ENCODE results near the gene ATG101. TPM values are rescaled to one million over a fixed set of nuclear protein-coding genes. Genes with fewer than 3 reads are reported as not detected.

Gene ATG101
- total and polyA plus RNA-seq, 2 of the 13 experiments (the other 11 are each of a cell fraction or from before 2014, with no cell fraction given) = 58.2 to 67.7 TPM

DNA sequence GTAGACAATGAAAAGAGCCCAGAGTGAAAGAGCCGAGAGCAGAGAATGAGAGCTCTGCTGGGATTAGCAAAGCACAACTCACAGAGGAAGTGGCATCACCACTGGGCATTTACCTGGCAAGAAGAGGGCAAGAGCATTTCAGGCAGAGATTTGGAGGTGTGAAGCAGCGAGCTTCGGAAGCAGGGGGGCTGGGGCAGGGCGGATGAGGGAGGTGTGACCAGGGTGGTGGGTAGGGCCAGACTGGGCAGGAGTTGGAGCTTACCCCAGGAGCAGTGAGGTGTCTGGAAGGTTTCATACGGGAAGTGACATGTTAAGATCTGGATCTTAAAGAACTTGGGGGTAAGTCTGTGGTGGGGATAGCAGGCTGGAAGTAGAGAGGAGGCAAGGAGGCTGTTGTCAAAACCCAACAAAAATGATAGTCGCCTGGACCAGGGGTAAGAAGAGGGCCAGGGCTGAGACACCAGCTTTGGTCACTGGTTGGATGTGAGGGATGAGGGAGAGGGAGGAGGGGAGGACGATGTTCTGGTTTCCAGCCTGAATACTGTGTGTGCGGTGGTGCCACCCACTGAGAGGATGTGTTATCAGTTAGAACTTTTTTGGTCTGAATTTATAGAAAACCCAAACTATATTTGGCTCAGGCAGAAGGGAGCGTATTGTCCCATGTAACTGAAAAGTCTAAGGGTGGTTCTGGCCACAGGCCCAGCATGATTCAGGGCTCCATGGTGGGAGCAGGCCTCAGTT, 14.9 kb downstream of the ATG101 start:
- BruUV-seq (replicated peaks) = no TSS peak
- intact Hi-C loops (cut with micrococcal nuclease; ENCODE audit: unreplicated experiment) = loop anchor here (5.0 kb wide), 1 partner anchor 33 kb away; no protein-coding TSS in a partner anchor
- no peak for FAIRE-seq
- Histone ChIP-seq H3K9me3 (ENCODE audit: low read length) (no peaks in the 10 kb centered on the region), H3K4me2 (ENCODE audit: low read depth, low read length) (no peak overlapping the region), H3K9ac (ENCODE audit: insufficient read depth, low read depth, low read length) (no peak overlapping the region), H4K20me1 (ENCODE audit: insufficient read depth, low read length) (no peaks in the 10 kb centered on the region), H3K27me3 (ENCODE audit: control insufficient read depth in 1 of 2, insufficient read depth in 2 of 2, low read length in 2 of 2) (peaks cover 12 to 52% of the 10 kb centered on the region in 2 experiments), H3K4me3 (replicated peaks in 1 of 3; ENCODE audit: insufficient read depth in 1 of 3, low read depth in 2 of 3, low read length in 3 of 3) (no peak overlapping the region), H3K79me2 (ENCODE audit: insufficient read depth, low read length) (no peaks in the 10 kb centered on the region), H3K27ac (ENCODE audit: extremely low read length, insufficient read depth, low read length) (no peak overlapping the region), H2AFZ (ENCODE audit: low read length) (no peak overlapping the region), H3K36me3 (replicated peaks in 1 of 2; ENCODE audit: control insufficient read depth in 1 of 2, insufficient read depth in 2 of 2, low read length in 2 of 2) (no peaks in the 10 kb centered on the region), H3K4me1 (ENCODE audit: insufficient read depth, low read length) (peaks cover 49% of the 10 kb centered on the region)
- in situ Hi-C loops (cut with HindIII; ENCODE audit: extremely low pct_ligation_motif_present, low pct_unique_long_range_greater_than_20kb) = loop anchor here (5.0 kb wide), 1 partner anchor 57 kb away; no protein-coding TSS in a partner anchor
- ChIA-PET CTCF (ENCODE audit: low intra/inter-chr PET ratio, low total read pairs) (interaction anchor here (1.0 to 3.1 kb wide), 2 partner anchors 59 kb away, joined by 3 to 79 read pairs; no protein-coding TSS in a partner anchor), POLR2A (no interaction called here)
- no peak for ATAC-seq
- 0 out of 2 replicates have a peak, but pooled peaks have one; percentile 39 for TF ChIP-seq ZNF263 (CRISPR knock-in tag; IDR thresholded peaks at IDR 0.05)
- TF ChIP-seq MAFK (conservative IDR thresholded peaks at IDR 0.05 in 1 of 2, IDR thresholded peaks at IDR 0.05 in 1 of 2; ENCODE audit: low read length in 2 of 2) = no peak
- WGBS (ENCODE audit: low lambda C conversion rate) = 15% methylated on average over 9 of the region's 9 CpGs
- DNase-seq (ENCODE audit: low spot score) = no peak

DNA sequence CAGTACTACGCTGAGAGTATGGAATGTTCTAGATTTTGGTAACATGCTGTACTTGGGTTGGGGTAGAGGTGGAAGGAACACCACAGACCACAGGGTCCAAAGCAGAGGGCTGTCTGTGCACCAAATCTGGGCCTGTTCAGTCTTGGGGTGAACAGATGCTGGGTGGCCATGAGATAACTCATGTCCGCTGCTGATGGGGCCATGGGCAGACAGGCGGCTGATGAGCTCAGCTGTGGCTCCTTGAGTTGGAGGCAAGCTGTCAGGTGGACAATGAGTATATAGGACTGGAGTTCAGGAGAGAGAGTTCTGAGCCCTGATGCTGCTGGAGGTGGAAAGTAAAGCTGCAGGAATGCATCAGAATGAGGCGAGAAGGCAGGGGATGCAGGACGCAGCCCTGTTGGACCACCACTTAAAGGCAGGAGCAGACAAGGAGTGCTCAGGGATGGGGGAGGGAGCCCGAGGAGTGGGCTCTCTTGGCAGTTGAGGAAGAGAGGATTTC, 16.0 kb downstream of the ATG101 start:
- peaks cover 44% of the 10 kb centered on the region for H3K4me1 ChIP-seq (ENCODE audit: insufficient read depth, low read length)
- H3K4me2 ChIP-seq (ENCODE audit: low read depth, low read length) = no peak overlapping the region
- no peak overlapping the region for H3K27ac ChIP-seq (ENCODE audit: extremely low read length, insufficient read depth, low read length)
- ChIA-PET POLR2A (no interaction called here), CTCF (ENCODE audit: low intra/inter-chr PET ratio, low total read pairs) (interaction anchor here (1.0 kb wide), 1 partner anchor 60 kb away, joined by 3 read pairs; no protein-coding TSS in a partner anchor)
- in situ Hi-C loops (cut with HindIII; ENCODE audit: extremely low pct_ligation_motif_present, low pct_unique_long_range_greater_than_20kb) (no loop called here), intact Hi-C loops (cut with micrococcal nuclease; ENCODE audit: unreplicated experiment) (no loop called here)
- H3K36me3 ChIP-seq (replicated peaks in 1 of 2; ENCODE audit: control insufficient read depth in 1 of 2, insufficient read depth in 2 of 2, low read length in 2 of 2) = no peaks in the 10 kb centered on the region
- TF ChIP-seq ZBTB7A (CRISPR knock-in tag; IDR thresholded peaks at IDR 0.05) = no peak
- TF ChIP-seq RAD51 (IDR thresholded peaks at IDR 0.05; ENCODE audit: borderline replicate concordance) = no peak
- no peak for TF ChIP-seq FLYWCH1 (CRISPR knock-in tag; IDR thresholded peaks at IDR 0.05)
- TF ChIP-seq, protein P1, sequence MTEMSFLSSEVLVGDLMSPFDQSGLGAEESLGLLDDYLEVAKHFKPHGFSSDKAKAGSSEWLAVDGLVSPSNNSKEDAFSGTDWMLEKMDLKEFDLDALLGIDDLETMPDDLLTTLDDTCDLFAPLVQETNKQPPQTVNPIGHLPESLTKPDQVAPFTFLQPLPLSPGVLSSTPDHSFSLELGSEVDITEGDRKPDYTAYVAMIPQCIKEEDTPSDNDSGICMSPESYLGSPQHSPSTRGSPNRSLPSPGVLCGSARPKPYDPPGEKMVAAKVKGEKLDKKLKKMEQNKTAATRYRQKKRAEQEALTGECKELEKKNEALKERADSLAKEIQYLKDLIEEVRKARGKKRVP (CRISPR knock-in tag; IDR thresholded peaks at IDR 0.05) = no peak
- TF ChIP-seq ZMYM3 (CRISPR knock-in tag; IDR thresholded peaks at IDR 0.05) = no peak
- TF ChIP-seq, protein P2, sequence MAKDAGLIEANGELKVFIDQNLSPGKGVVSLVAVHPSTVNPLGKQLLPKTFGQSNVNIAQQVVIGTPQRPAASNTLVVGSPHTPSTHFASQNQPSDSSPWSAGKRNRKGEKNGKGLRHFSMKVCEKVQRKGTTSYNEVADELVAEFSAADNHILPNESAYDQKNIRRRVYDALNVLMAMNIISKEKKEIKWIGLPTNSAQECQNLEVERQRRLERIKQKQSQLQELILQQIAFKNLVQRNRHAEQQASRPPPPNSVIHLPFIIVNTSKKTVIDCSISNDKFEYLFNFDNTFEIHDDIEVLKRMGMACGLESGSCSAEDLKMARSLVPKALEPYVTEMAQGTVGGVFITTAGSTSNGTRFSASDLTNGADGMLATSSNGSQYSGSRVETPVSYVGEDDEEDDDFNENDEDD (CRISPR knock-in tag; IDR thresholded peaks at IDR 0.05; ENCODE audit: borderline replicate concordance) = no peak
- TF ChIP-seq EED (CRISPR knock-in tag; IDR thresholded peaks at IDR 0.05) = no peak
- TF ChIP-seq TOE1 (CRISPR knock-in tag; IDR thresholded peaks at IDR 0.05) = no peak
- no peak for TF ChIP-seq ZNF773 (CRISPR knock-in tag; IDR thresholded peaks at IDR 0.05; ENCODE audit: borderline replicate concordance)
- no peak overlapping the region for H3K4me3 ChIP-seq (replicated peaks in 1 of 3; ENCODE audit: insufficient read depth in 1 of 3, low read depth in 2 of 3, low read length in 3 of 3)
- no peaks in the 10 kb centered on the region for H4K20me1 ChIP-seq (ENCODE audit: insufficient read depth, low read length)
- no peak overlapping the region for H3K9ac ChIP-seq (ENCODE audit: insufficient read depth, low read depth, low read length)
- peaks cover 12 to 55% of the 10 kb centered on the region in 2 experiments for H3K27me3 ChIP-seq (ENCODE audit: control insufficient read depth in 1 of 2, insufficient read depth in 2 of 2, low read length in 2 of 2)
- 52% methylated on average over 5 of the region's 6 CpGs for WGBS (ENCODE audit: low lambda C conversion rate)
- no peaks in the 10 kb centered on the region for H3K79me2 ChIP-seq (ENCODE audit: insufficient read depth, low read length)
- no TSS peak for BruUV-seq (replicated peaks)
- FAIRE-seq (no peak), DNase-seq (ENCODE audit: low spot score) (no peak), ATAC-seq (no peak)
- no peaks in the 10 kb centered on the region for H3K9me3 ChIP-seq (ENCODE audit: low read length)
- no peak overlapping the region for H2AFZ ChIP-seq (ENCODE audit: low read length)

Measured in HepG2 (cell line).